Hepatocyte (in vitro differentiated cells): ENCODE measurements around the gene SYNGR3.

Experiments used
- CTCF ChIP-seq: fragments of 200-600 bp; sonication (generic); IDR thresholded peaks from 2 replicates; pipeline ENCODE4 v1.5.1; 2016; ENCODE audit warnings: antibody characterized with exemption, mild to moderate bottlenecking; ENCODE audit not compliant: poor library complexity
- EZH2 ChIP-seq: fragments of 200-600 bp; sonication (generic); IDR thresholded peaks from 2 replicates; pipeline ENCODE4 v1.6.1; 2016; ENCODE audit warnings: antibody characterized with exemption, mild to moderate bottlenecking, borderline replicate concordance
- EZH2phosphoT487 ChIP-seq: fragments of 200-600 bp; sonication (generic); IDR thresholded peaks from one replicate; pipeline ENCODE4 v1.6.1; 2018; ENCODE audit warnings: antibody characterized with exemption, mild to moderate bottlenecking, low read depth, moderate library complexity; ENCODE audit not compliant: unreplicated experiment, severe bottlenecking

- no peak for TF ChIP-seq CTCF
- no peak for TF ChIP-seq EZH2phosphoT487
- TF ChIP-seq EZH2 = no peak
These were observed 13.6 kb upstream of the SYNGR3 start for GRCh38 chr16:1976216-1976520.
